B cell (primary cell): ENCODE measurements around the gene NSF. TPM values are rescaled to one million over a fixed set of nuclear protein-coding genes. Genes with fewer than 3 reads are reported as not detected.

Source experiments
- ATAC-seq: fragments of 200-7000 bp; cut with Tn5 transposase; one replicate; pipeline ENCODE4 v1.10.0; 2021; ENCODE audit warnings: low read depth, mild to moderate bottlenecking, moderate number of reproducible peaks, moderate library complexity
- CTCF ChIA-PET: fragments of 350-600 bp; sonication (Branson Sonifier 250); formaldehyde crosslinking; loops from one replicate; lab custom pipeline; 2021; ENCODE audit warnings: antibody characterized with exemption, inconsistent platforms; lab: Charles Lee
- POLR2A ChIA-PET: fragments of 350-600 bp; sonication (Branson Sonifier 250); formaldehyde crosslinking; loops from one replicate; lab custom pipeline; 2021; ENCODE audit warnings: antibody characterized with exemption; lab: Charles Lee
- DNase-seq: peaks from one replicate; pipeline ENCODE4 v3.0.0; 2013
- H2AFZ ChIP-seq: 2 replicates; pipeline ENCODE4 v1.6.1; 2012; ENCODE audit warnings: mild to moderate bottlenecking, low read depth, low read length; ENCODE audit not compliant: insufficient read depth, poor library complexity, severe bottlenecking
- H3K27ac ChIP-seq, 2 donors: 1 replicate in 1 of 2; 2 replicates in 1 of 2; pipeline ENCODE4 v1.5.1; 2012 to 2013; ENCODE audit warnings: low read length in 2 of 2, mild to moderate bottlenecking in 2 of 2, moderate library complexity in 1 of 2
- H3K27me3 ChIP-seq, 4 experiments: fragments of 200-600 bp in 1 of 4; sonication (generic) in 1 of 4; replicated peaks in 1 of 4; 1 replicate in 2 of 4; 2 replicates in 2 of 4; pipeline versions ENCODE4 v1.6.1 to v1.7.0; 2013 to 2016; ENCODE audit warnings: low read length in 3 of 4, mild to moderate bottlenecking in 2 of 4, mixed read lengths in 1 of 4, moderate library complexity in 1 of 4; ENCODE audit not compliant: insufficient read depth in 4 of 4, control insufficient read depth in 3 of 4; ENCODE audit errors: control extremely low read depth in 1 of 4
- H3K36me3 ChIP-seq, 2 experiments: replicated peaks in 1 of 2; 1 replicate in 1 of 2; 2 replicates in 1 of 2; pipeline versions ENCODE4 v1.6.1 to v1.7.1; 2013; ENCODE audit warnings: low read length in 1 of 2; ENCODE audit not compliant: insufficient read depth in 2 of 2, control insufficient read depth in 1 of 2; ENCODE audit errors: control extremely low read depth in 1 of 2, extremely low read depth in 1 of 2
- H3K4me1 ChIP-seq, 2 donors: fragments of 200-600 bp in 1 of 2; sonication (generic) in 1 of 2; 1 replicate in 1 of 2; 2 replicates in 1 of 2; pipeline versions ENCODE4 v1.5.1 to v1.6.1; 2013 to 2017; ENCODE audit warnings: low read length in 2 of 2; ENCODE audit not compliant: control insufficient read depth in 2 of 2, insufficient read depth in 2 of 2
- H3K4me2 ChIP-seq: replicated peaks from 2 replicates; pipeline ENCODE3; 2012; ENCODE audit warnings: mild to moderate bottlenecking, low read depth, low read length; ENCODE audit not compliant: poor library complexity, severe bottlenecking
- H3K4me3 ChIP-seq, 5 experiments: fragments of 200-600 bp in 1 of 5; sonication (generic) in 1 of 5; 1 replicate in 3 of 5; 2 replicates in 2 of 5; pipeline versions ENCODE4 v1.5.1 to v1.7.0; 2011 to 2016; ENCODE audit warnings: low read length in 4 of 5, mild to moderate bottlenecking in 4 of 5, low read depth in 2 of 5, control low read depth in 1 of 5, moderate library complexity in 1 of 5; ENCODE audit not compliant: insufficient read depth in 1 of 5; ENCODE audit errors: control extremely low read depth in 1 of 5, extremely low read depth in 1 of 5
- H3K79me2 ChIP-seq: fragments of 200-600 bp; sonication (generic); one replicate; pipeline ENCODE4 v1.6.0; 2016; ENCODE audit warnings: low read length; ENCODE audit not compliant: control insufficient read depth, insufficient read depth
- H3K9ac ChIP-seq: fragments of 200-600 bp; sonication (generic); 2 replicates; pipeline ENCODE4 v1.6.1; 2017; ENCODE audit warnings: mild to moderate bottlenecking, low read length, moderate library complexity
- H3K9me3 ChIP-seq, 3 donors: one replicate each; pipeline versions ENCODE4 v1.6.1 to v1.7.1; 2013; ENCODE audit warnings: low read length in 2 of 3; ENCODE audit not compliant: control insufficient read depth in 2 of 3, insufficient read depth in 1 of 3; ENCODE audit errors: control extremely low read depth in 1 of 3
- H4K20me1 ChIP-seq: 2 replicates; pipeline ENCODE4 v1.6.0; 2012; ENCODE audit warnings: mild to moderate bottlenecking, low read length; ENCODE audit not compliant: insufficient read depth, control insufficient read depth, poor library complexity, severe bottlenecking
- H3K27ac Mint-ChIP-seq: one replicate; pipeline ENCODE4 v1.8.0; 2021; ENCODE audit warnings: mixed read lengths
- H3K27me3 Mint-ChIP-seq: one replicate; pipeline ENCODE4 v1.8.0; 2021; ENCODE audit warnings: mixed read lengths
- H3K4me1 Mint-ChIP-seq: one replicate; pipeline ENCODE4 v1.8.0; 2021; ENCODE audit warnings: mixed read lengths
- H3K4me3 Mint-ChIP-seq: one replicate; pipeline ENCODE4 v1.8.0; 2021; ENCODE audit warnings: mixed read lengths
- H3K9me3 Mint-ChIP-seq: one replicate; pipeline ENCODE4 v1.8.0; 2022; ENCODE audit warnings: mixed read lengths; ENCODE audit not compliant: insufficient read depth
- EZH2 ChIP-seq: IDR thresholded peaks from 2 replicates; pipeline ENCODE4 v1.6.1; 2012; ENCODE audit warnings: borderline replicate concordance, low read depth, mild to moderate bottlenecking, moderate library complexity, low read length; ENCODE audit not compliant: insufficient read depth, poor library complexity, severe bottlenecking
- WGBS: methylation state at CpG from one replicate; pipeline ENCODE4 v1.1.5; 2013; ENCODE audit warnings: missing lambda C conversion rate; ENCODE audit not compliant: insufficient coverage; 5-methylcytosine and 5-hydroxymethylcytosine counted together
- intact Hi-C: fragments of 100-400 bp; cut with micrococcal nuclease; formaldehyde crosslinking; loops from one replicate; pipeline ENCODE4 v1.10.0; 2022
- polyA plus RNA-seq: library from polyadenylated mRNA; depleted of rRNA; stranded (reverse); fragments of >200 nt; gene quantifications from 2 replicates; pipeline ENCODE4 v1.2.3, GENCODE V29; 2012
- total RNA-seq, 2 donors: library from RNA; stranded (reverse); fragments of 120-200 nt in 1 of 2; gene quantifications; 1 replicate in 1 of 2; 2 replicates in 1 of 2; pipeline versions ENCODE4 v1.2.3 to v1.2.4, GENCODE V29; 2013 to 2022
- TF ChIP-seq, protein P1 (sequence below): fragments of 200-600 bp; IDR thresholded peaks from one replicate; pipeline ENCODE4 v1.8.0; 2022; ENCODE audit warnings: antibody characterized with exemption, mild to moderate bottlenecking

Gene NSF
- total and polyA plus RNA-seq, 2 donors (not counting 1 experiment from before 2014, with no cell fraction given) = 10.9 to 91.0 TPM

- Histone ChIP-seq H3K79me2 (no peaks in the 10 kb centered on the region), H4K20me1 (no peaks in the 10 kb centered on the region), H3K9ac (no peak overlapping the region), H2AFZ (no peak overlapping the region), H3K36me3 (no peaks in the 10 kb centered on the region), H3K4me3 (no peak overlapping the region), H3K9me3 (peaks cover 0 to 5% (median 0%) of the 10 kb centered on the region in 3 donors), H3K4me1 (no peaks in the 10 kb centered on the region), H3K27me3 (peaks cover 0 to 5% (median 0%) of the 10 kb centered on the region in 4 experiments), H3K27ac (no peak overlapping the region), H3K4me2 (no peak overlapping the region)
- TF ChIP-seq, protein P1, sequence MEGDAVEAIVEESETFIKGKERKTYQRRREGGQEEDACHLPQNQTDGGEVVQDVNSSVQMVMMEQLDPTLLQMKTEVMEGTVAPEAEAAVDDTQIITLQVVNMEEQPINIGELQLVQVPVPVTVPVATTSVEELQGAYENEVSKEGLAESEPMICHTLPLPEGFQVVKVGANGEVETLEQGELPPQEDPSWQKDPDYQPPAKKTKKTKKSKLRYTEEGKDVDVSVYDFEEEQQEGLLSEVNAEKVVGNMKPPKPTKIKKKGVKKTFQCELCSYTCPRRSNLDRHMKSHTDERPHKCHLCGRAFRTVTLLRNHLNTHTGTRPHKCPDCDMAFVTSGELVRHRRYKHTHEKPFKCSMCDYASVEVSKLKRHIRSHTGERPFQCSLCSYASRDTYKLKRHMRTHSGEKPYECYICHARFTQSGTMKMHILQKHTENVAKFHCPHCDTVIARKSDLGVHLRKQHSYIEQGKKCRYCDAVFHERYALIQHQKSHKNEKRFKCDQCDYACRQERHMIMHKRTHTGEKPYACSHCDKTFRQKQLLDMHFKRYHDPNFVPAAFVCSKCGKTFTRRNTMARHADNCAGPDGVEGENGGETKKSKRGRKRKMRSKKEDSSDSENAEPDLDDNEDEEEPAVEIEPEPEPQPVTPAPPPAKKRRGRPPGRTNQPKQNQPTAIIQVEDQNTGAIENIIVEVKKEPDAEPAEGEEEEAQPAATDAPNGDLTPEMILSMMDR = no peak
- no peak for TF ChIP-seq EZH2
- intact Hi-C loops = no loop called here
- POLR2A ChIA-PET = no interaction called here
- Mint-ChIP-seq H3K27me3 (peaks cover 16% of the 10 kb centered on the region), H3K27ac (no peak overlapping the region), H3K4me1 (no peaks in the 10 kb centered on the region), H3K4me3 (no peak overlapping the region), H3K9me3 (no peaks in the 10 kb centered on the region)
- WGBS = 97% methylated on average over 5 of the region's 5 CpGs
- CTCF ChIA-PET = no interaction called here
- DNase-seq (no peak), ATAC-seq (no peak)
Measured at GRCh38 chr17:46803544-46803943, 213.1 kb downstream of the NSF start.

DNA sequence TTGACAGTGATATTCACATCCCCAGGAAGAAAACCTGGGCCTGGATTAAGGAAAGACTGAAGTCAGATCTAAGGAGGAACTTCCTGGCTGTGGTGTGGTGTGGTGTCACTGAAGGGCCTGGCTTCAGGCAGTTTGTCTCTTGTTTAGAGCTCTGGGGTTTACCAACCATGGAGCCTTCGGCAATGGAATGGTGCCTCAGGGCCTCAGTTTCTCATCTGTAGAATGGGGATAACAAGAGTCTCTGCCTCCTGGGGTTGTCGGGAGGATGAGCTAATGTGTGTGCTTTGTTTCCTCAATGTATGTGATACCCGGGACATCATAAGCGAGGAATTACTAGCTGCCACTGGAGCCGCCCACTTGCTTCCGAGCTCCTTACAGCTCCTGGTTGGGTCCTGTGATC, 215.3 kb downstream of the NSF start:
- Mint-ChIP-seq H3K27ac (no peak overlapping the region), H3K9me3 (no peaks in the 10 kb centered on the region), H3K4me3 (no peak overlapping the region), H3K27me3 (peaks cover 7% of the 10 kb centered on the region), H3K4me1 (no peaks in the 10 kb centered on the region)
- H4K20me1 ChIP-seq = no peaks in the 10 kb centered on the region
- no peak overlapping the region for H2AFZ ChIP-seq
- H3K27me3 ChIP-seq = peaks cover 0 to 2% (median 0%) of the 10 kb centered on the region in 4 experiments
- no peak overlapping the region for H3K9ac ChIP-seq
- TF ChIP-seq EZH2 = no peak
- TF ChIP-seq, protein P1 = no peak
- DNase-seq = no peak
- H3K4me3 ChIP-seq = no peak overlapping the region
- H3K27ac ChIP-seq = no peak overlapping the region
- H3K36me3 ChIP-seq = no peaks in the 10 kb centered on the region
- no peaks in the 10 kb centered on the region for H3K79me2 ChIP-seq
- ATAC-seq = no peak
- no peaks in the 10 kb centered on the region for H3K4me1 ChIP-seq
- 97% methylated on average over 5 of the region's 6 CpGs for WGBS
- H3K9me3 ChIP-seq = peaks cover 0 to under 1% (median 0%) of the 10 kb centered on the region in 3 donors
- ChIA-PET POLR2A (no interaction called here), CTCF (no interaction called here)
- H3K4me2 ChIP-seq = no peak overlapping the region
- intact Hi-C loops = no loop called here

Other genes with a start within 250 kb of the NSF start
- gene ARL17B, start 228.9 kb upstream of the NSF start, total RNA-seq = 33.4 and 42.0 TPM in 2 replicates
- 6.8 and 22.9 TPM in 2 replicates for gene ARL17B, start 228.9 kb upstream of the NSF start, polyA plus RNA-seq
- 46.5 and 49.4 TPM in 2 replicates for gene LRRC37A2, start 78.2 kb upstream of the NSF start, total RNA-seq
- 9.9 and 17.8 TPM in 2 replicates for gene LRRC37A2, start 78.2 kb upstream of the NSF start, polyA plus RNA-seq
- 50.4 and 55.7 TPM in 2 replicates for gene ARL17A, start 11.0 kb upstream of the NSF start, total RNA-seq
- 18.5 and 32.8 TPM in 2 replicates for gene ARL17A, start 11.0 kb upstream of the NSF start, polyA plus RNA-seq
- 1.0 and 1.4 TPM in 2 replicates for gene WNT3, start 228.0 kb downstream of the NSF start, total RNA-seq
- 0.86 and 6.4 TPM in 2 replicates for gene WNT3, start 228.0 kb downstream of the NSF start, polyA plus RNA-seq